EH (cell line): ENCODE data around the gene MARCKS.
"Not testable (repeated sequence)": the region's sequence is repeated elsewhere in the genome, so short reads cannot be mapped to it uniquely, and the experiment has no call there.

Source experiments
- DNase-seq: peaks from one replicate; pipeline ENCODE4 v3.0.0-alpha.2; 2015; ENCODE audit warnings: low read depth

MARCKS gene

GRCh38 chr6:113884011-113884410 lies 26.9 kb downstream of the MARCKS start:
- no peak for DNase-seq

GRCh38 chr6:113886512-113886911 lies 29.4 kb downstream of the MARCKS start:
- no peak for DNase-seq

GRCh38 chr6:113888493-113888892 lies 31.3 kb downstream of the MARCKS start:
- DNase-seq: no peak

GRCh38 chr6:113888956-113889630 lies 31.9 kb downstream of the MARCKS start:
- no peak for DNase-seq

GRCh38 chr6:113893451-113893850 lies 36.3 kb downstream of the MARCKS start:
- no peak for DNase-seq

- peak; percentile 41 for DNase-seq
Observed at GRCh38 chr6:113893866-113894265, 36.7 kb downstream of the MARCKS start.

GRCh38 chr6:113894712-113895674 lies 37.8 kb downstream of the MARCKS start:
- DNase-seq: peak; percentile 12

GRCh38 chr6:113901482-113901881 lies 44.3 kb downstream of the MARCKS start:
- peak; percentile 47 for DNase-seq

GRCh38 chr6:113903666-113904330 lies 46.7 kb downstream of the MARCKS start:
- peak; percentile 91 for DNase-seq

GRCh38 chr6:113907102-113907815 lies 50.1 kb downstream of the MARCKS start:
- DNase-seq: no peak

- no peak for DNase-seq
Observed at GRCh38 chr6:113908801-113909200, 51.7 kb downstream of the MARCKS start.

GRCh38 chr6:113909224-113909856 lies 52.2 kb downstream of the MARCKS start:
- DNase-seq: peak; percentile 79

- DNase-seq: not testable (repeated sequence)
Observed at GRCh38 chr6:113910285-113910684, 53.1 kb downstream of the MARCKS start.
